GM23248 (cell line): ENCODE results near the gene RHOBTB1. TPM values are rescaled to one million over a fixed set of nuclear protein-coding genes. Genes with fewer than 3 reads are reported as not detected.

Source experiments
- DNase-seq: peaks from one replicate; pipeline ENCODE4 v3.0.0-alpha.2; 2015
- H2AFZ ChIP-seq: fragments of 200-600 bp; sonication (generic); 2 replicates; pipeline ENCODE4 v1.6.1; 2016; ENCODE audit warnings: antibody characterized with exemption
- H3F3A ChIP-seq: fragments of 200-600 bp; sonication (generic); 2 replicates; pipeline ENCODE4 v1.6.1; 2016; ENCODE audit warnings: mild to moderate bottlenecking, antibody characterized with exemption, mixed run types; ENCODE audit not compliant: insufficient read depth
- H3K27ac ChIP-seq: fragments of 200-600 bp; sonication (generic); 2 replicates; pipeline ENCODE4 v1.5.1; 2016; ENCODE audit warnings: mild to moderate bottlenecking
- H3K27me3 ChIP-seq: fragments of 200-600 bp; sonication (generic); replicated peaks from 2 replicates; pipeline ENCODE4 v1.6.1; 2016; ENCODE audit warnings: mild to moderate bottlenecking; ENCODE audit not compliant: insufficient read depth
- H3K36me3 ChIP-seq: fragments of 200-600 bp; sonication (generic); 2 replicates; pipeline ENCODE4 v1.6.1; 2016; ENCODE audit warnings: low read depth, mild to moderate bottlenecking
- H3K4me1 ChIP-seq: fragments of 200-600 bp; sonication (generic); 2 replicates; pipeline ENCODE4 v1.6.1; 2016; ENCODE audit warnings: mild to moderate bottlenecking; ENCODE audit not compliant: insufficient read depth
- H3K4me2 ChIP-seq: fragments of 200-600 bp; sonication (generic); one replicate; pipeline ENCODE4 v1.6.1; 2016; ENCODE audit warnings: mild to moderate bottlenecking; ENCODE audit not compliant: unreplicated experiment
- H3K4me3 ChIP-seq: fragments of 200-600 bp; sonication (generic); 2 replicates; pipeline ENCODE4 v1.5.1; 2016; ENCODE audit warnings: mild to moderate bottlenecking
- H3K79me2 ChIP-seq: fragments of 200-600 bp; sonication (generic); 2 replicates; pipeline ENCODE4 v1.6.1; 2016; ENCODE audit warnings: mild to moderate bottlenecking; ENCODE audit not compliant: insufficient read depth
- H3K9ac ChIP-seq: fragments of 200-600 bp; sonication (generic); 2 replicates; pipeline ENCODE4 v1.6.1; 2016; ENCODE audit warnings: mild to moderate bottlenecking
- H3K9me2 ChIP-seq: fragments of 200-600 bp; sonication (generic); 2 replicates; pipeline ENCODE4 v1.6.1; 2016; ENCODE audit warnings: mixed run types, mild to moderate bottlenecking, moderate library complexity; ENCODE audit not compliant: insufficient read depth
- H3K9me3 ChIP-seq: fragments of 200-600 bp; sonication (generic); one replicate; pipeline ENCODE4 v1.6.1; 2017; ENCODE audit warnings: low read depth
- H4K20me1 ChIP-seq: fragments of 200-600 bp; sonication (generic); 2 replicates; pipeline ENCODE4 v1.6.0; 2016; ENCODE audit not compliant: insufficient read depth
- EZH2 ChIP-seq: fragments of 200-600 bp; sonication (generic); IDR thresholded peaks from 2 replicates; pipeline ENCODE4 v1.6.1; 2018; ENCODE audit warnings: antibody characterized with exemption, mild to moderate bottlenecking; ENCODE audit not compliant: insufficient read depth, poor library complexity, severe bottlenecking
- EZH2phosphoT487 ChIP-seq: fragments of 200-600 bp; sonication (generic); IDR thresholded peaks from 2 replicates; pipeline ENCODE4 v1.6.1; 2018; ENCODE audit warnings: antibody characterized with exemption, moderate library complexity, mild to moderate bottlenecking, low read depth; ENCODE audit not compliant: insufficient read depth
- whole genome bisulfite sequencing, 2 experiments: methylation state at CpG; one replicate each; pipeline ENCODE4 v1.1.6; 2015 to 2017; ENCODE audit warnings: low lambda C conversion rate in 2 of 2, low coverage in 1 of 2; ENCODE audit errors: missing lambda C conversion rate in 2 of 2; 5-methylcytosine and 5-hydroxymethylcytosine counted together
- in situ Hi-C: fragments of 300-500 bp; cut with MboI; formaldehyde crosslinking; loops from 2 replicates; pipeline ENCODE4 v1.15.0; 2020
- polyA plus RNA-seq: library from polyadenylated mRNA; unstranded; fragments of >200 nt; fragmentation: Nextera tagmentation; extraction: Ambion mirVana; gene quantifications from 2 replicates; pipeline ENCODE4 v1.2.1, GENCODE V29; 2016
- total RNA-seq: library from RNA; depleted of rRNA; stranded (reverse); fragments of >200 nt; shearing (Covaris generic); gene quantifications from 2 replicates; pipeline ENCODE4 v1.2.3, GENCODE V29; 2014

The RHOBTB1 gene
- total and polyA plus RNA-seq, 2 experiments from 2014 or later, result 11.1 to 14.6 TPM

DNA sequence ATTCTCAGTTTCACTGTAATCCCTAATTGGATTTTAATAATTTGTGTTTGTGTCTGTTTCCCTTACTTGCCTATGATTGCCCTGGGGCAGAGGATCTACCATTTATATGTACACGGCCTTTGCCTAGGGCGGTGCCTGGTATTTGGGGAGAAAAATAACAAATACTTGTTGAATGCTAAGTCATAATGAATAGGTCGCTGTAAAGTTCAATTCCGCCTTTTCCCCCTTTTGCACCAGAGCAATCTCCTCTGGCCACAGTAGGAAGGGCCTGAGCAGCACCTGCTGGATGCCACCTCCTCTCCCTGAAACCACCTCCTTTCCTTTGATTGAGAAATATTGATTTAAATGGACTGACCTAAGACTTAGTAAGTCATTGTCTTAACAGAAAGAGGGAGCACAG lies 70.2 kb downstream of the RHOBTB1 start:
- TF ChIP-seq EZH2 (no peak), EZH2phosphoT487 (no peak)
- in situ Hi-C loops, result no loop called here
- H4K20me1 ChIP-seq, result no peaks in the 10 kb centered on the region
- no peak overlapping the region for H3K9ac ChIP-seq
- H3K9me3 ChIP-seq, result no peaks in the 10 kb centered on the region
- H3K4me2 ChIP-seq, result no peak overlapping the region
- no peaks in the 10 kb centered on the region for H3K36me3 ChIP-seq
- no peaks in the 10 kb centered on the region for H3K4me1 ChIP-seq
- H3K9me2 ChIP-seq, result no peaks in the 10 kb centered on the region
- H3K4me3 ChIP-seq, result no peak overlapping the region
- H2AFZ ChIP-seq, result no peak overlapping the region
- no peaks in the 10 kb centered on the region for H3K79me2 ChIP-seq
- H3F3A ChIP-seq, result no peaks in the 10 kb centered on the region
- 94 to 99% methylated on average over 4 of the region's 4 CpGs for WGBS, 2 experiments
- H3K27me3 ChIP-seq, result no peaks in the 10 kb centered on the region
- no peak for DNase-seq
- H3K27ac ChIP-seq, result no peak overlapping the region

DNA sequence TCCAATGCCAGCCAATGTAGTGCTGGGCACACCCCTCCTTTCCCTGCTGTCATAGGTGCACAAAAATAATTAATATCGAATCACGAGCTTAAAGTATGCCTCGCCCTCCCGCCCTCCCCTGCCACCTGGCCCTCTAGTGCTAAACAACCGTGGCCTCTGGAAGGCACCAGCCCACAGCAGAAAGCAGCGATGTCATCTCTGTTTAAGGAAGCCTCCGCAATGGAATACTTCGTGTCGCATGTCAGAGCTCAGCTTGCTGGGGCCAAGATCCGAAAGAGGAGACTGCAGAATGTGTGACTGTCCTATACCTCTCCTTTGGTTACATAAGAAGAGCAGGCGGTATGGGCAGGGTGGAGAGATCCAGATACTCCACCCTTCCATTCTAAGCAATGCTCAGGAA lies 71.5 kb downstream of the RHOBTB1 start:
- no peaks in the 10 kb centered on the region for H3K27me3 ChIP-seq
- H3K9ac ChIP-seq, result no peak overlapping the region
- no peak overlapping the region for H3K4me3 ChIP-seq
- no peak overlapping the region for H2AFZ ChIP-seq
- H4K20me1 ChIP-seq, result no peaks in the 10 kb centered on the region
- no peaks in the 10 kb centered on the region for H3F3A ChIP-seq
- no peaks in the 10 kb centered on the region for H3K79me2 ChIP-seq
- no peak overlapping the region for H3K4me2 ChIP-seq
- no peaks in the 10 kb centered on the region for H3K4me1 ChIP-seq
- no peaks in the 10 kb centered on the region for H3K9me2 ChIP-seq
- no peaks in the 10 kb centered on the region for H3K9me3 ChIP-seq
- DNase-seq, result no peak
- H3K27ac ChIP-seq, result no peak overlapping the region
- in situ Hi-C loops, result no loop called here
- H3K36me3 ChIP-seq, result no peaks in the 10 kb centered on the region
- 90 to 93% methylated on average over 10 to 11 of the region's 11 CpGs for WGBS, 2 experiments
- TF ChIP-seq EZH2 (no peak), EZH2phosphoT487 (no peak)

DNA sequence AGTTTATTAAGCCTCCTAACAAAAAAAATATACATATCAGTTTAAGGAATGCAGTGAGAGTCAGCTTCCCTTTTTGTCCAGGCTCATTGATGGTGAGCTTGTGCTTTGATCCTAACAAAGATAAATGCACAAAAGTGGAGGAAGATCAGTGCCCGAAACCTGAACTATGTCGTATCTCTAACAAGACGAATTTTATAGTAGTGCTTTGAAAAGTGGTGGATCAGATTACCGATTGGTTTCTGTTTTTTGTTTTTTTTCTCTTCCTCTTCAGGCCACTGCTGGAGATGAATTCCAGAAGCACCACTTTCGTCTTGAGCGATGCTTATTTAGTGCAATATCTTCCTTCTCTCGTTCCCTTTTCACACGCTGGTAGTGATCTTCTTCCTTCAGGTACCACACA lies 72.8 kb downstream of the RHOBTB1 start:
- TF ChIP-seq EZH2 (no peak), EZH2phosphoT487 (no peak)
- Histone ChIP-seq H3K4me1 (no peaks in the 10 kb centered on the region), H3K9ac (no peak overlapping the region), H3K27ac (no peak overlapping the region), H4K20me1 (no peaks in the 10 kb centered on the region), H3K36me3 (no peaks in the 10 kb centered on the region), H3K4me3 (no peak overlapping the region), H3K9me2 (peaks cover 3% of the 10 kb centered on the region; the same call in 1 of the 2 replicates), H3K27me3 (no peaks in the 10 kb centered on the region), H3K79me2 (no peaks in the 10 kb centered on the region), H3F3A (no peaks in the 10 kb centered on the region), H3K4me2 (no peak overlapping the region), H2AFZ (no peak overlapping the region), H3K9me3 (no peaks in the 10 kb centered on the region)
- no peak for DNase-seq
- 70 to 72% methylated on average over 8 of the region's 8 CpGs for WGBS, 2 experiments
- in situ Hi-C loops, result no loop called here

DNA sequence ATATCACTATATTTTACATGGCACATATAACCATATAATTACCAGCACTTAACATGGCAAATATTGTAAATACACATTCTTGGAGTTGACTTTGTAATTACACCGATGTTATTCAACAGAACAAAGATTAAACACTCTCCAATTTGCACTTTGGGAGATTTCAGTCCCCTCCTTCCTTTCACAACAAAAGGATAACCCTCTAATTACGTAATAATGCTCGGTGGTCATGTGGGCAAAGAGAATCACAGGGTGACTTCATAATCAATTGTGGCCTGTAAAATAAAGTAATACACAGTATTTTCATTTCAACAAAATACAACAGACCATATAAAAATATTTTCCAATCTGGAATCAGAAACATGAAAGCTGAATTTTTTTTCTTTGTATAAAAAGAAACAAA lies 73.2 kb downstream of the RHOBTB1 start:
- DNase-seq, result no peak
- TF ChIP-seq EZH2, result no peak
- TF ChIP-seq EZH2phosphoT487, result no peak
- no peak overlapping the region for H3K4me2 ChIP-seq
- H3K4me3 ChIP-seq, result no peak overlapping the region
- H3K9me3 ChIP-seq, result no peaks in the 10 kb centered on the region
- no peaks in the 10 kb centered on the region for H3K79me2 ChIP-seq
- H3F3A ChIP-seq, result no peaks in the 10 kb centered on the region
- in situ Hi-C loops, result no loop called here
- H3K27me3 ChIP-seq, result no peaks in the 10 kb centered on the region
- no peak overlapping the region for H3K27ac ChIP-seq
- no peak overlapping the region for H2AFZ ChIP-seq
- peaks cover 3% of the 10 kb centered on the region; the same call in 1 of the 2 replicates for H3K9me2 ChIP-seq
- 92 to 93% methylated on average over 3 of the region's 3 CpGs for WGBS, 2 experiments
- H3K36me3 ChIP-seq, result no peaks in the 10 kb centered on the region
- H4K20me1 ChIP-seq, result no peaks in the 10 kb centered on the region
- H3K9ac ChIP-seq, result no peak overlapping the region
- H3K4me1 ChIP-seq, result no peaks in the 10 kb centered on the region

DNA sequence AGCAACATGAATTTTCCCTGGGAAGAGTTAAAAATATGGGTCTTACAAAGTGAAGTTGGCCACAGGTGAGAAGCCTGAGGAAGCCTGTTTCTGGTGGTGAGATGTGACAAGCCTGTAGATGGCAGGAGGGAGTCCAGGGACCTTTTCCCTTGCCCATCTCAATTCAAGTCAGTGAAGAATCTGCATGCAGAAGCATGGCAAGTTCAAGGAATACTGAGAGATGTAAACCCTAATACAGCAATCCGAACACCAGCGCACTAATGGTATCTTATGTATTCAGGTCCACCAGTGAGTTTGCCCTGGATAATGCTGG lies 73.6 kb downstream of the RHOBTB1 start:
- H3K9ac ChIP-seq, result no peak overlapping the region
- no peak overlapping the region for H3K27ac ChIP-seq
- in situ Hi-C loops, result no loop called here
- no peak for TF ChIP-seq EZH2phosphoT487
- TF ChIP-seq EZH2, result no peak
- H3K4me2 ChIP-seq, result no peak overlapping the region
- no peaks in the 10 kb centered on the region for H3K27me3 ChIP-seq
- 98 to 100% methylated on average over 2 of the region's 2 CpGs for WGBS, 2 experiments
- DNase-seq, result no peak
- peaks cover 3% of the 10 kb centered on the region; the same call in 1 of the 2 replicates for H3K9me2 ChIP-seq
- H3K4me3 ChIP-seq, result no peak overlapping the region
- H3K4me1 ChIP-seq, result no peaks in the 10 kb centered on the region
- no peaks in the 10 kb centered on the region for H3K9me3 ChIP-seq
- no peaks in the 10 kb centered on the region for H3F3A ChIP-seq
- no peaks in the 10 kb centered on the region for H4K20me1 ChIP-seq
- H3K36me3 ChIP-seq, result no peaks in the 10 kb centered on the region
- H2AFZ ChIP-seq, result no peak overlapping the region
- no peaks in the 10 kb centered on the region for H3K79me2 ChIP-seq
